H4 (cell line): ENCODE data around the gene EMSY. TPM values are rescaled to one million over a fixed set of nuclear protein-coding genes. Genes with fewer than 3 reads are reported as not detected.
"Not testable (repeated sequence)": the region's sequence is repeated elsewhere in the genome, so short reads cannot be mapped to it uniquely, and the experiment has no call there.

ENCODE experiments used
- DNase-seq: peaks from one replicate; pipeline ENCODE4 v3.0.0-alpha.2; 2015; ENCODE audit warnings: low spot score
- total RNA-seq: library from RNA; depleted of rRNA; stranded (reverse); fragments of >200 nt; shearing (Covaris generic); gene quantifications from 2 replicates; pipeline ENCODE4 v1.2.3, GENCODE V29; 2014; rRNA removed

EMSY gene
- 20.4 and 44.2 TPM in 2 replicates for total RNA-seq

DNA sequence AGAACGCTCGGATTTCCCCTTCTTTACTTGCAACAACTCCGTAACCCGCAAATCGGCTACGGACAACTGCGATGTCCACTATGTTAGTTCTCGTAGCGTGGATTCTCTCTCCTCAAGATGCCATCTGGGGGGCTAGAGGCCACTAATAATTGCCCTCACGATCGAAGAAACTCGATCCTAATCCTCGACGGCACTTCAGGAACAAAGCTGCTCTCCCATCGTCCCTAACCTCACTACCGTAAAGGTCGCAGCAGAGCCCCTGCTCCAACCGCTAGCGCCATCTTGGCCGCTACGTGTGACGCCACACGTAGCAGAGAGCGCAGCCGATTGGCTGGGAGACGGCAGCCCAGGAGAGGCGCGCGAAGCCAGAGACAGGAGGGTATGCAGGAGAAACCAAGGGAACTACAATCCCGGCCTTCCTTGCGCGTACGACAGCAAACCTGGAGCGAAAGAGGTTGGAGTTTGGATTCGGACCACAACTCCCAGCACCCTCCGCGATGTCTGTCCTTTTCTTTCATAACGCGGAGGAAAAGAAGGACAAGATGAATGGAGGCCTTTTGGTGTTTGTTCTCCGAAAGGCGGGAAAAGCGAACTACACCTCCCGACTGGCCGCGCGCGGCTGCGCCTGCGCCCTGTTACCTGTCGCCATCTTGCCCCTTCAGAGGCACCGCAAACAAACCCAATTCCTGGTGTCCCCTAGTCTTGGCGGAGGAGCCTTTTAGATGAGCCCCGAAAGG is at the start of gene EMSY:
TSS of gene EMSY (plus strand) at position 635 of the 737 bp plus-strand sequence. CDS start 1,921 bp downstream, outside the sequence.
- DNase-seq: peak; percentile 99

DNA sequence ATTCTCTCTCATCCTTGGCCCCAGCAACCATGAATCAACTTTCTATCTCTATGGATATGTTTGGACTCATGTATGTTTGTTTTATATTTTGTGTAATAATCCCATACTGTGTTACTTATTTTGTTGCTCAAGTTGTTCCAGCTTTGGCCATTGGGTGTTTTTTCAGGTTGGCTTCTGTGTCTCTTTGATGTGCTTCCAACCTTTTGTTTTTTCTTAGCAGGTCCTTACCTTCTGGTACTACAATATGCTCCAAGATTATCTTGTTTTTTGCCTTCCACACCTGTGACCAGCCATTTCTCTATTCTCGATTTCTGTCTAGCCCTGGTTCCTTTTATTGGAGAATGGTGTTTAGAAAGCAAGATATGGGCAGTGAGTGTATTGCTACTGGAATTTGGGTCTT is 49.5 kb upstream of the EMSY start:
- no peak for DNase-seq

GRCh38 chr11:76397383-76397782 is 47.4 kb upstream of the EMSY start:
- DNase-seq: no peak

DNA sequence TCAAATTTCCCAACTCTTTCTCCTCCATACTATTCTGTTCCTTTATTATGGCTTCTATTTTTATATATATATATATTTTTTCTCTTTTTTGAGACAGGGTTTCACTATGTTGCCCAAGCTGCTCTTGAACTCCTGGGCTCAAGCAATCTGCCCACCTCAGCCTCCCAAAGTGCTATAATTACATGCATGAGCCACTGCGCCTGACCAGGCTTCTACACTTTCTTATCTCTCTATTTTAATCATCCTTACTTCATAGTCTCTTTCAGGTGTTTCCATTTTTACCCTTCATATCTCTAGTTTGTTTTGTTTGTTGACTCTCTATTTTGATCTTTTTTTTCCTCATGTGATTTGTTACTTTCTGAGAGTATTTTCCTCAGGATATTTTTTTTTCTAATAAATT is 43.9 kb upstream of the EMSY start:
- DNase-seq: no peak

GRCh38 chr11:76401484-76401883 is 43.3 kb upstream of the EMSY start:
- not testable (repeated sequence) for DNase-seq

- no peak for DNase-seq
These were observed 38.5 kb upstream of the EMSY start for GRCh38 chr11:76406359-76406758.

GRCh38 chr11:76408171-76408965 is 36.5 kb upstream of the EMSY start:
- DNase-seq: no peak

DNA sequence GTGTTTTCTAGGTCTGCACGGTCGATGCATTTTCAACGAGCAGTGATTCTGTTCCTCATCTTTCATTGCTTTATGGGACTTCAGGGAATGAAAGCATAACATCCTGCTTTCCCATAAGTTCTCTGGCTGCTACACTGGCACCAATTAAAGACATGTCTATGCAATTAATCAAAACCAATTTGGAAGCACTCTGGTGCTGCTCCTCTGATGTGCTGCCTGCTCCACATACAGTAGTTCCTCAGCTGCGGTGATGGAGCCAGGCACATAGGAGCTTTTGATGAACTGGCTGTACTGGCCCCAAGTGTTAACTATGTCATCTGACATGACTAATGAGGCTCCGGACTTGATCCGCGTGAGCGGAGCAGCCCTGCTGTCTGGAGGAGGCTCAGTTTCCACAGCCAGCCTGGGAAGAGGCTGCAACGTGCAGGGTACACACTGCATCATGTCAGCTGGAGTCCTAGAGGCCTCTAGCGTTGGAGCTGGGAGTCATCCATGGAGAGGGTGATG is 33.9 kb upstream of the EMSY start:
- no peak for DNase-seq

DNA sequence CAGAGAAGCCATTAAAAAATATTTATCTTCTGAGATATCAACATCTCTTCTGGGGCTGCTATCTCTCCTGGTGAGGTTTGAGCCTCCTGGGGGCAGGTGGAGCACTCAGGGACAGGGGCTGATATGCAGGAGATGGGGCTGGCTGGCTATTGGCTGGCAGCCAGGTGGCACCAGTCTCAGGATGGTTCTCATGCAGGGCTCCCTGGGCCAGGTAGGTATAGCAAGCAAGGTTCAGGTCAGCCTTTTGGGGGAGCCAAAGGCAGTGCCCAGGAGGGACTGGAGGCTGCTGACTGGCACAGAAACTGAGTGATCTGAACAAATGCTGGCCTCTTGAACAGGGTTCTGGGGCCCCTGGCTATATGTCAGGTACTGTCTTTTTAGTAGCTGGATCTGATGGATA is 29.7 kb upstream of the EMSY start:
- DNase-seq: no peak

DNA sequence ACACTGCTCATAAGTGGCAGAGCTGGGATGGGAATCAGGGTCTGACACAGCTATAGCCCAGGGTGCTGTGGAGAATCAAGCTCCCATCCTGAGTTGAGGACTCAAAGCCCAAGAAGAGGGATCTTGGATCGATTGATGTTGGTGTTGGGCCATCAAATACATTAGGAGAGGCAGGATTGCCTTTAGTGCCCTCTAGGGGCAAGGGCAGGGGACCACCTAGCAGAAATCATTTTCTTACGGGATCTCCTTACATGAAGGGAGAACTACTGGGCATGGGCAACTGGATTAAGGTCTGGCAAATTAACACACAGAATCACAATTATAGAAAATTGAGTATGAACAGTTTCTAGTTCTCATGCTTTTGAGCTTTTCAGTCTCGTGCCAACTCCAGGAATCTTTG is 24.9 kb upstream of the EMSY start:
- no peak for DNase-seq

DNA sequence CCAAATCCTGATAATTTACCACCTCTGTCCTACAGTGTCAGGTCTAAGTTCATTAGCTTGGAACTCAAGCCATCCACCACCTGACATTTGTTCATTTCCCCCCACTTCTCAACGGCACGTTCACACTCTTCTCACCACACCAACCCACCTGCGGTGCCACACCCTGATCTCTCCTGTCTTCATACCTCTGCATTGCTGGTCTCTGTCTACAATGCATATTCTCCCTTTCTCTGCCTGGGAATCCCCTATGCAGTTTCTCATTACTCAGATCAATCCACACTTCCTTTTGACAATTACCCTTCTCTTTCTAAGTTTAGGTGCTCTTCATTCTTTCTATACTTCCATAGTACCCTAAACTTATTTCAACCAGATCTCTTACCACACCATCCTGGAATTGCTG is 20.4 kb upstream of the EMSY start:
- DNase-seq: no peak

DNA sequence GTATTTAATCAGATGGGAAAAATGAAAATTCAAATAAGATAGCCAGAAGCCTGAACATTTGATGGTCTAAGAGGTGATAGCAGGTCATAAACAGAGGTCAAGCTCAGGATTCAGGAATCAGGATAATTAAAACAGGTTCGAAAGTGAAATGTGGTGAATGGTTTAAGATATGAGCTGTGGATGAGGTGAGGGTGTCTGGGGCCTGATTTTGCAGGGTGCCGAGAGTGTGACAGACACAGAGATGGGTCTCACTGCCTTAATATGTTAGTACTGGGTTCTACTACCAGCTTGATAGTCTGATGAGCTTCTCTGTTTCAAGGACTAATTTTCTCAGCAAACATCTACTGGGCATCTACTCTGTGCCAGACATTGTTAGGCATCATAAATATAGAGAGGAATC is 19.9 kb upstream of the EMSY start:
- no peak for DNase-seq

GRCh38 chr11:76426660-76427059 is 18.2 kb upstream of the EMSY start:
- DNase-seq: no peak

GRCh38 chr11:76436020-76436419 is 8.8 kb upstream of the EMSY start:
- DNase-seq: no peak

GRCh38 chr11:76443268-76443980 is 1.4 kb upstream of the EMSY start:
- no peak for DNase-seq

DNA sequence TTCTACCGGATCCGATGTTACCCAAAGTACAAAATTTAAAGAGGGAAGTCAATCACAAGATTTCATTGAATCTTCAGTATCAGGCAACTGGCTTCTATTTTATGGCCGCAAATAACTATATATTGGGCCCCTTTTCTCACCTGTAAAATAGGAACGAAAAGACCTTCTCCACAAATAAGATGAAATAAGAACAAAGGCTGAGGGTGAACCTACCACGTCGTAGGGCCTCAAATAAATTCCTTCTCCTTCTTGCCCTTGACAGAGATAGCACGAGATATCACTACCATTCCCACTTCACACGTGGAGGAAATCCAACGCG is 794 bp upstream of the EMSY start:
- DNase-seq: no peak

GRCh38 chr11:76445121-76446084 is 585 bp downstream of the EMSY start:
- DNase-seq: peak; percentile 89

GRCh38 chr11:76448506-76448905 is 3.7 kb downstream of the EMSY start:
- DNase-seq: no peak

GRCh38 chr11:76453248-76453647 is 8.4 kb downstream of the EMSY start:
- DNase-seq: no peak

DNA sequence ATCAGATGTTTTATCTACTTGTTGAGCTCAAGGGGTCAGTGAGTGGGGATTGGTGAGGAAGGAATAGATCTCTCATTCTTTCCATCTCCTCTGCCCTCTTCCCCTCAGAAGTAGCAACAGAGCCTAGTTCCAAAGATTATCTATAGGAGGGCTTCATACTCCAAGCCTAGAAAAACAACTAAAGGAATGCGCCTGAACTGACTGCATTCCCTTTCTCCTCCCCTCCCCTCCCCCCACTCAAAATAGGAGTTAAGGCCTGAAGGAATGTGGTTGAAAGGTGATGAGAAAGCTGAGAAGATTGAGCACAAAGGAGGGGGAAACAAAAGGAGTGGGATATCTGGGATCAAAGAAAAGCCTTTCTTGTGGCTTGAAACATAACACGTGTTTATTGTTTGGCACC is 10.5 kb downstream of the EMSY start:
- no peak for DNase-seq

DNA sequence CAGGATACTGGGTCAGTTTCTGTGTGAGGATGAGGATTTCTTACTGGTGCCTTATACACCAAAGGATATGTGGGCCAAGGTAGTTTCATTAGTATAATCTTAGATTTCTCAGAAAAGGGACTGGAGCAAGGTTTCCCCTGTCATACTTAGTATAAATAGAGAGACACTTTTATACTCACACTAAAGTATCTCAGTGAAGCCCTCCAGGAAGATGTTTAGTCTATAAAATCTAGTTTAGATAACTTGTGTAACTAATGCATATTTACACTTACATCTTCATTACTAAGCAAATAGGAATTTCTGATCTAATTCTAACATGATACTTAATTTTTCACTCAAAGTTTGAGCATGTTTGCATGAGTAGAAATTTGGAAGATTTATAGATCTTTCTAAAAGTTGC is 11.1 kb downstream of the EMSY start:
- no peak for DNase-seq
